H1 (cell line): ENCODE measurements around the gene MYH6. TPM values are rescaled to one million over a fixed set of nuclear protein-coding genes. Genes with fewer than 3 reads are reported as not detected.

Experiments
- CTCF ChIA-PET: fragments of 300-600 bp; sonication (Branson Sonifier 250); formaldehyde crosslinking; loops from one replicate; lab custom pipeline; 2021; ENCODE audit not compliant: partially characterized antibody; lab: Charles Lee
- POLR2A ChIA-PET: fragments of 300-600 bp; sonication (Branson Sonifier 250); formaldehyde crosslinking; loops from one replicate; lab custom pipeline; 2021; ENCODE audit warnings: inconsistent platforms; ENCODE audit not compliant: partially characterized antibody; lab: Charles Lee
- DNase-seq, 2 experiments: peaks; one replicate each; pipeline versions ENCODE4 v3.0.0 to v3.0.0-alpha.2; 2010 to 2022; ENCODE audit warnings: low spot score in 2 of 2, low read depth in 1 of 2, mixed read lengths in 1 of 2
- FAIRE-seq: peaks from 2 replicates; lab custom pipeline; 2011; peaks lifted over from hg19 to GRCh38; lab: Jason Lieb, UNC
- H2AFZ ChIP-seq: 2 replicates; pipeline ENCODE4 v1.8.1; 2012; ENCODE audit warnings: low read length, inconsistent platforms
- H2AK5ac ChIP-seq: 2 replicates; pipeline ENCODE4 v1.6.1; 2013; ENCODE audit warnings: low read depth, low read length
- H2BK120ac ChIP-seq: replicated peaks from 2 replicates; pipeline ENCODE3; 2013; ENCODE audit warnings: low read depth, low read length, inconsistent platforms
- H2BK12ac ChIP-seq: 2 replicates; pipeline ENCODE4 v1.6.1; 2013; ENCODE audit warnings: low read depth, low read length
- H2BK15ac ChIP-seq: 2 replicates; pipeline ENCODE4 v1.6.1; 2013; ENCODE audit warnings: low read length
- H2BK20ac ChIP-seq: 2 replicates; pipeline ENCODE4 v1.6.1; 2013; ENCODE audit warnings: low read length
- H2BK5ac ChIP-seq: 2 replicates; pipeline ENCODE4 v1.6.1; 2013; ENCODE audit warnings: low read depth, low read length
- H3K14ac ChIP-seq: 2 replicates; pipeline ENCODE4 v1.6.1; 2013; ENCODE audit warnings: inconsistent platforms; ENCODE audit not compliant: insufficient read length
- H3K18ac ChIP-seq: 2 replicates; pipeline ENCODE4 v1.6.1; 2013; ENCODE audit warnings: low read length; ENCODE audit errors: extremely low read depth
- H3K23ac ChIP-seq: 2 replicates; pipeline ENCODE4 v1.6.1; 2013; ENCODE audit warnings: inconsistent platforms; ENCODE audit not compliant: insufficient read length
- H3K23me2 ChIP-seq: 2 replicates; pipeline ENCODE4 v1.6.1; 2013; ENCODE audit warnings: low read depth, low read length
- H3K27ac ChIP-seq: 2 replicates; pipeline ENCODE4 v1.6.1; 2011; ENCODE audit warnings: low read depth, low read length, inconsistent platforms
- H3K27me3 ChIP-seq, 4 experiments: replicated peaks in 1 of 4; 1 replicate in 1 of 4; 2 replicates in 3 of 4; pipeline versions ENCODE4 v1.6.1 to v1.8.1; 2011 to 2013; ENCODE audit warnings: low read length in 3 of 4, mild to moderate bottlenecking in 3 of 4, inconsistent platforms in 2 of 4, mixed read lengths in 2 of 4, moderate library complexity in 1 of 4; ENCODE audit not compliant: control insufficient read depth in 3 of 4, insufficient read depth in 3 of 4; ENCODE audit errors: extremely low read depth in 1 of 4
- H3K36me3 ChIP-seq, 4 experiments: 2 replicates each; pipeline versions ENCODE4 v1.6.1 to v1.8.1; 2011 to 2013; ENCODE audit warnings: mild to moderate bottlenecking in 4 of 4, low read length in 3 of 4, moderate library complexity in 2 of 4, control low read depth in 1 of 4, inconsistent platforms in 1 of 4; ENCODE audit not compliant: insufficient read depth in 4 of 4, control insufficient read depth in 2 of 4
- H3K4ac ChIP-seq: replicated peaks from 2 replicates; pipeline ENCODE3; 2013; ENCODE audit warnings: low read length, low read depth, mixed read lengths, inconsistent platforms; ENCODE audit not compliant: insufficient read length
- H3K4me1 ChIP-seq, 4 experiments: replicated peaks in 1 of 4; 1 replicate in 1 of 4; 2 replicates in 3 of 4; pipeline versions ENCODE4 v1.6.1 to v1.8.1; 2011 to 2013; ENCODE audit warnings: low read length in 3 of 4, inconsistent platforms in 2 of 4, mixed read lengths in 1 of 4; ENCODE audit not compliant: insufficient read depth in 4 of 4, control insufficient read depth in 3 of 4
- H3K4me2 ChIP-seq, 2 experiments: 2 replicates each; pipeline versions ENCODE4 v1.6.1 to v1.8.1; 2011 to 2013; ENCODE audit warnings: low read depth in 2 of 2, low read length in 2 of 2, control low read depth in 1 of 2, inconsistent platforms in 1 of 2, mild to moderate bottlenecking in 1 of 2; ENCODE audit not compliant: insufficient read depth in 1 of 2
- H3K4me3 ChIP-seq, 4 experiments: fragments of 200-600, 300-600 bp in 1 of 4; sonication (generic), shearing (Covaris generic), sonication (Bioruptor Twin) in 1 of 4; 2 replicates each; pipeline versions ENCODE4 v1.5.1 to v1.8.1; 2011 to 2016; ENCODE audit warnings: low read length in 4 of 4, low read depth in 3 of 4, control low read depth in 2 of 4, inconsistent platforms in 2 of 4, mild to moderate bottlenecking in 2 of 4, mixed read lengths in 1 of 4, moderate library complexity in 1 of 4; ENCODE audit not compliant: insufficient read depth in 2 of 4; ENCODE audit errors: extremely low read depth in 1 of 4
- H3K56ac ChIP-seq: replicated peaks from 2 replicates; pipeline ENCODE3; 2013; ENCODE audit warnings: low read depth, mild to moderate bottlenecking, mixed read lengths, low read length, inconsistent platforms; ENCODE audit not compliant: insufficient read length
- H3K79me1 ChIP-seq: 2 replicates; pipeline ENCODE4 v1.6.1; 2013; ENCODE audit warnings: low read depth, low read length, control low read depth
- H3K79me2 ChIP-seq, 2 experiments: 2 replicates each; pipeline versions ENCODE4 v1.6.1 to v1.8.1; 2012 to 2013; ENCODE audit warnings: low read length in 2 of 2, mild to moderate bottlenecking in 2 of 2, inconsistent platforms in 1 of 2; ENCODE audit not compliant: insufficient read depth in 2 of 2, control insufficient read depth in 1 of 2
- H3K9ac ChIP-seq, 4 experiments: replicated peaks in 1 of 4; 1 replicate in 1 of 4; 2 replicates in 3 of 4; pipeline versions ENCODE4 v1.6.1 to v1.8.1; 2011 to 2013; ENCODE audit warnings: low read depth in 3 of 4, low read length in 3 of 4, control low read depth in 2 of 4, mild to moderate bottlenecking in 2 of 4, moderate library complexity in 2 of 4, inconsistent platforms in 1 of 4; ENCODE audit errors: extremely low read depth in 1 of 4
- H3K9me3 ChIP-seq, 2 experiments: 2 replicates each; pipeline versions ENCODE4 v1.6.1 to v1.8.1; 2012 to 2013; ENCODE audit warnings: mild to moderate bottlenecking in 2 of 2, moderate library complexity in 2 of 2, control low read depth in 1 of 2, inconsistent platforms in 1 of 2, low read depth in 1 of 2, low read length in 1 of 2, mixed read lengths in 1 of 2; ENCODE audit not compliant: insufficient read depth in 2 of 2
- H4K20me1 ChIP-seq, 2 experiments: replicated peaks in 1 of 2; 2 replicates each; pipeline versions ENCODE3 to v1.8.1; 2011 to 2013; ENCODE audit warnings: inconsistent platforms in 2 of 2, low read length in 2 of 2, mild to moderate bottlenecking in 1 of 2; ENCODE audit not compliant: insufficient read depth in 2 of 2, control insufficient read depth in 1 of 2
- H4K5ac ChIP-seq: 2 replicates; pipeline ENCODE4 v1.6.1; 2013; ENCODE audit warnings: low read length, low read depth, mixed read lengths, inconsistent platforms; ENCODE audit not compliant: insufficient read length
- H4K8ac ChIP-seq: 2 replicates; pipeline ENCODE4 v1.8.0; 2013; ENCODE audit warnings: mild to moderate bottlenecking, moderate library complexity, low read length, inconsistent platforms; ENCODE audit not compliant: insufficient read depth; ENCODE audit errors: extremely low read depth
- H4K91ac ChIP-seq: replicated peaks from 2 replicates; pipeline ENCODE3; 2013; ENCODE audit warnings: low read length, mixed read lengths, inconsistent platforms; ENCODE audit not compliant: insufficient read length
- CBX8 ChIP-seq: fragments of 300-800, 300-1000 bp; sonication (generic); IDR thresholded peaks from 2 replicates; pipeline ENCODE4 v1.7.1; 2016; ENCODE audit warnings: low read depth, low read length, borderline replicate concordance
- CHD1 ChIP-seq: IDR thresholded peaks from 2 replicates; pipeline ENCODE4 v1.6.1; 2012; ENCODE audit warnings: low read depth, low read length, improper control_type of control experiment
- CREB1 ChIP-seq: IDR thresholded peaks from 2 replicates; pipeline ENCODE4 v1.6.1; 2012; ENCODE audit warnings: inconsistent platforms
- GABPA ChIP-seq: IDR thresholded peaks from 2 replicates; pipeline ENCODE4 v1.6.1; 2011; ENCODE audit warnings: mild to moderate bottlenecking, low read length, moderate library complexity, borderline replicate concordance; ENCODE audit not compliant: insufficient read depth
- JUN ChIP-seq: IDR thresholded peaks from 2 replicates; pipeline ENCODE4 v1.6.1; 2011; ENCODE audit warnings: low read depth, mild to moderate bottlenecking, improper control_type of control experiment, low read length
- KDM1A ChIP-seq: fragments of 200-600, 300-600 bp; sonication (generic); IDR thresholded peaks from 2 replicates; pipeline ENCODE4 v1.7.1; 2016; ENCODE audit warnings: mild to moderate bottlenecking, low read length, borderline replicate concordance
- KDM4A ChIP-seq: IDR thresholded peaks from one replicate; pipeline ENCODE4 v1.7.1; 2012; ENCODE audit warnings: low read depth, mild to moderate bottlenecking, moderate library complexity, low read length, inconsistent platforms; ENCODE audit not compliant: severe bottlenecking
- KDM5A ChIP-seq: fragments of 200-600 bp; IDR thresholded peaks from 2 replicates; pipeline ENCODE4 v1.7.1; 2012; ENCODE audit warnings: mild to moderate bottlenecking, low read length, inconsistent platforms, mixed read lengths
- MAX ChIP-seq: IDR thresholded peaks from 2 replicates; pipeline ENCODE4 v1.6.1; 2012; ENCODE audit warnings: inconsistent platforms
- NRF1 ChIP-seq: IDR thresholded peaks from 2 replicates; pipeline ENCODE4 v1.6.1; 2011; ENCODE audit warnings: mild to moderate bottlenecking, low read depth, low read length, improper control_type of control experiment
- SIN3A ChIP-seq, 2 experiments: IDR thresholded peaks in 1 of 2; conservative IDR thresholded peaks in 1 of 2; 2 replicates each; pipeline ENCODE4 v1.6.1; 2011 to 2012; ENCODE audit warnings: low read length in 2 of 2, improper control_type of control experiment in 1 of 2, low read depth in 1 of 2, mild to moderate bottlenecking in 1 of 2
- SRF ChIP-seq: IDR thresholded peaks from 2 replicates; pipeline ENCODE4 v1.6.1; 2011; ENCODE audit warnings: mild to moderate bottlenecking, low read depth, low read length, moderate library complexity
- TCF12 ChIP-seq: IDR thresholded peaks from 2 replicates; pipeline ENCODE4 v1.6.1; 2011; ENCODE audit warnings: low read depth, mild to moderate bottlenecking, low read length
- WGBS, 2 experiments: shearing (Covaris generic) in 1 of 2; methylation state at CpG; one replicate each; pipeline versions ENCODE4 v1.1.6 to v1.1.7; 2013 to 2015; ENCODE audit warnings: low lambda C conversion rate in 2 of 2, mixed read lengths in 2 of 2, inconsistent platforms in 1 of 2, low coverage in 1 of 2, missing lambda C conversion rate in 1 of 2; ENCODE audit not compliant: insufficient replicate concordance in 2 of 2, insufficient coverage in 1 of 2, insufficient read length in 1 of 2; ENCODE audit errors: extremely low coverage in 1 of 2, missing lambda C conversion rate in 1 of 2; 5-methylcytosine and 5-hydroxymethylcytosine counted together
- polyA plus RNA-seq, 7 experiments: library from polyadenylated mRNA; depleted of rRNA in 3 of 7; stranded (reverse) in 5 of 7; unstranded in 2 of 7; fragments of >200 nt in 5 of 7; fragments of 200-250 nt in 2 of 7; gene quantifications; 1 replicate in 5 of 7; 2 replicates in 1 of 7; 4 replicates in 1 of 7; pipeline versions ENCODE4 v1.2.1 to v1.2.3, GENCODE V29; 2011 to 2013; ENCODE audit warnings: missing spikeins in 2 of 7, mixed read lengths in 2 of 7
- total RNA-seq: library from RNA; stranded (reverse); fragmentation: NEBNext Ultra II Directional; extraction: Animal tissue kit (Norgen Biotek cat#: 25700); gene quantifications from 2 replicates; pipeline ENCODE4 v1.2.1, GENCODE V29; 2021

The MYH6 gene
- total and polyA plus RNA-seq, 2 of the 8 experiments (the other 6 are each of a cell fraction or from before 2014, with no cell fraction given) = 0.03 TPM; not detected in 1

- H3K79me1 ChIP-seq = no peaks in the 10 kb centered on the region
- no peak overlapping the region for H3K9ac ChIP-seq
- DNase-seq (no peak), FAIRE-seq (no peak)
- 97% methylated on average over 10 of the region's 10 CpGs; no CpG with 5 or more reads in 1 of the 2 experiments for WGBS, 2 experiments
- H3K4me1 ChIP-seq = no peaks in the 10 kb centered on the region
- H2BK5ac ChIP-seq = no peak overlapping the region
- H3K79me2 ChIP-seq = no peaks in the 10 kb centered on the region
- POLR2A ChIA-PET = interaction anchor here (1.1 kb wide), 1 partner anchor 51 kb away, joined by 3 read pairs; no protein-coding TSS in a partner anchor
- H3K4me2 ChIP-seq = no peak overlapping the region
- H2BK15ac ChIP-seq = no peak overlapping the region
- no peak overlapping the region for H4K5ac ChIP-seq
- peaks cover 0 to 2% of the 10 kb centered on the region in 2 experiments for H4K20me1 ChIP-seq
- CTCF ChIA-PET = interaction anchor here (1.2 to 7.0 kb wide), 3 partner anchors 17 to 86 kb away, joined by 4 to 96 read pairs (median 6); partner anchors contain the start of gene CMTM5
- no peak overlapping the region for H3K18ac ChIP-seq
- H3K4ac ChIP-seq = no peak overlapping the region
- H2BK12ac ChIP-seq = no peak overlapping the region
- H3K36me3 ChIP-seq = no peaks in the 10 kb centered on the region
- H3K23me2 ChIP-seq = no peaks in the 10 kb centered on the region
- H3K27ac ChIP-seq = no peak overlapping the region
- H3K9me3 ChIP-seq = no peaks in the 10 kb centered on the region
- no peak overlapping the region for H2AK5ac ChIP-seq
- H3K27me3 ChIP-seq = no peaks in the 10 kb centered on the region; a peak in 3 of 7 replicates
- H4K8ac ChIP-seq = no peak overlapping the region
- no peak overlapping the region for H4K91ac ChIP-seq
- no peak overlapping the region for H3K56ac ChIP-seq
- H3K23ac ChIP-seq = no peak overlapping the region
- H2BK20ac ChIP-seq = no peak overlapping the region
- no peak overlapping the region for H2AFZ ChIP-seq
- no peak overlapping the region for H2BK120ac ChIP-seq
- H3K4me3 ChIP-seq = no peak overlapping the region
- H3K14ac ChIP-seq = no peak overlapping the region
- TF ChIP-seq GABPA (no peak), KDM4A (no peak), SIN3A (conservative IDR thresholded peaks at IDR 0.05 in 1 of 2, IDR thresholded peaks at IDR 0.05 in 1 of 2; ENCODE audit: low read depth in 1 of 2, low read length in 2 of 2) (no peak), MAX (no peak), CHD1 (no peak), SRF (no peak), CREB1 (no peak), KDM5A (no peak), NRF1 (no peak), KDM1A (no peak), JUN (no peak), TCF12 (no peak), CBX8 (no peak)
These were observed 11.2 kb downstream of the MYH6 start for GRCh38 chr14:23396781-23397407.
